22Rv1 (cell line): ENCODE results near the gene BAHCC1.

Source experiments
- ZFX ChIP-seq: fragments of 450-650 bp; IDR thresholded peaks from 2 replicates; pipeline ENCODE4 v1.6.1; 2017; ENCODE audit warnings: antibody characterized with exemption, borderline replicate concordance
- TF ChIP-seq, protein P1 (sequence below): fragments of 450-650 bp; IDR thresholded peaks from 2 replicates; pipeline ENCODE4 v1.5.1; 2017; ENCODE audit warnings: mild to moderate bottlenecking

DNA sequence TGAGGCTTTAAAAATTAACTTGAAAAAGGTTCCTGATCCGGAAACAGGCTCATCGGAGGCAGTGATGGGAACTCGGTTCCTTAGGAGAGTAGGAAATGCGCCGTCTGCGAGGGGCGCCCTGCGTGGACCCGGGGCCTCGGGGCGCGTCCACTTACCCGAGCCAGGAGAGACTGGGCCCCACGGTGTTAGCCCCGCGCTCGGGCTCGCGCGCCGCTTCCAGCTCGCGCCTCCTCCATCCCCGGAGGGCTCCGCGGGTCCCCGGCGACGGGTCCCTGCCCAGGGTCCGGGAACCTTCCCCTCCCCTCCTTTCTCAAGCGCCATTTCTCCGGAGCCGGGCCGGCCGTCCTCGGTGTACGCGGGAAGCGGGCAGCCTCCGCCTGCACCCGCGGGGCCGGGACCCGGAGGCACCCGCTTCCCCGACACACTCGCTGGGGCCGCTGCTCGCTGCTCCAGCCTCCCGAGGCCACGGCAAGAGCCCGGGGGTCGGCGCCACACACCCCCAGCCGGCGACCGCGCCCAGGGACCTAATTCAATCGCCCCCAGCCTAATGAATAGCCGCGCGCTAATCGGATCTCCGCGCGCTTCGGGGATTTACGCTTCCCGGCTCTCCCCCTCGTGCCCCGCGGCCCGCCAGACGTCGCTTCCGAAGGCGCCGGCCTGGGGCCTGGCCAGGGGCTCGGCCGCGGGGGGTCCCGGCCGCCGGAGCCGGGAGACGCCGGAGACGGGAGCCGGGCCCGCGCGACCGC is 2.2 kb upstream of the BAHCC1 start:
- TF ChIP-seq, protein P1, sequence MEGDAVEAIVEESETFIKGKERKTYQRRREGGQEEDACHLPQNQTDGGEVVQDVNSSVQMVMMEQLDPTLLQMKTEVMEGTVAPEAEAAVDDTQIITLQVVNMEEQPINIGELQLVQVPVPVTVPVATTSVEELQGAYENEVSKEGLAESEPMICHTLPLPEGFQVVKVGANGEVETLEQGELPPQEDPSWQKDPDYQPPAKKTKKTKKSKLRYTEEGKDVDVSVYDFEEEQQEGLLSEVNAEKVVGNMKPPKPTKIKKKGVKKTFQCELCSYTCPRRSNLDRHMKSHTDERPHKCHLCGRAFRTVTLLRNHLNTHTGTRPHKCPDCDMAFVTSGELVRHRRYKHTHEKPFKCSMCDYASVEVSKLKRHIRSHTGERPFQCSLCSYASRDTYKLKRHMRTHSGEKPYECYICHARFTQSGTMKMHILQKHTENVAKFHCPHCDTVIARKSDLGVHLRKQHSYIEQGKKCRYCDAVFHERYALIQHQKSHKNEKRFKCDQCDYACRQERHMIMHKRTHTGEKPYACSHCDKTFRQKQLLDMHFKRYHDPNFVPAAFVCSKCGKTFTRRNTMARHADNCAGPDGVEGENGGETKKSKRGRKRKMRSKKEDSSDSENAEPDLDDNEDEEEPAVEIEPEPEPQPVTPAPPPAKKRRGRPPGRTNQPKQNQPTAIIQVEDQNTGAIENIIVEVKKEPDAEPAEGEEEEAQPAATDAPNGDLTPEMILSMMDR: no peak
- no peak for TF ChIP-seq ZFX
